Osteoblast (primary cell): ENCODE results near the gene GCNT2. TPM values are rescaled to one million over a fixed set of nuclear protein-coding genes. Genes with fewer than 3 reads are reported as not detected.
"Not testable (repeated sequence)": the region's sequence is repeated elsewhere in the genome, so short reads cannot be mapped to it uniquely, and the experiment has no call there.

ENCODE experiments used
- DNase-seq: peaks from one replicate; pipeline ENCODE4 v3.0.0; 2011; ENCODE audit warnings: low spot score, mixed read lengths; ENCODE audit not compliant: insufficient read length; ENCODE audit errors: missing footprints
- H2AFZ ChIP-seq: 2 replicates; pipeline ENCODE4 v1.6.0; 2011; ENCODE audit warnings: mild to moderate bottlenecking, low read length
- H3K27ac ChIP-seq: 2 replicates; pipeline ENCODE4 v1.5.1; 2011; ENCODE audit warnings: mild to moderate bottlenecking, low read depth, low read length, moderate library complexity
- H3K27me3 ChIP-seq: 2 replicates; pipeline ENCODE4 v1.6.0; 2012; ENCODE audit warnings: mild to moderate bottlenecking, control low read depth, inconsistent platforms, low read length, moderate library complexity; ENCODE audit not compliant: insufficient read depth
- H3K36me3 ChIP-seq: 2 replicates; pipeline ENCODE4 v1.5.1; 2011; ENCODE audit warnings: mild to moderate bottlenecking, low read length, control low read depth, moderate library complexity; ENCODE audit not compliant: insufficient read depth
- H3K4me1 ChIP-seq: 2 replicates; pipeline ENCODE4 v1.5.1; 2011; ENCODE audit warnings: mild to moderate bottlenecking, low read length, control low read depth, moderate library complexity; ENCODE audit not compliant: insufficient read depth
- H3K4me2 ChIP-seq: 2 replicates; pipeline ENCODE4 v1.6.0; 2011; ENCODE audit warnings: mild to moderate bottlenecking, low read length; ENCODE audit not compliant: insufficient read depth
- H3K4me3 ChIP-seq: fragments of 200-600 bp; sonication (generic); 3 replicates; pipeline ENCODE4 v1.5.1; 2012; ENCODE audit warnings: mild to moderate bottlenecking, low read length, inconsistent platforms; ENCODE audit not compliant: insufficient read depth
- H3K79me2 ChIP-seq: 2 replicates; pipeline ENCODE4 v1.6.0; 2012; ENCODE audit warnings: mild to moderate bottlenecking, low read length, control low read depth, inconsistent platforms; ENCODE audit not compliant: insufficient read depth
- H3K9me3 ChIP-seq: 2 replicates; pipeline ENCODE4 v1.5.1; 2011; ENCODE audit warnings: low read depth, low read length, control low read depth
- H4K20me1 ChIP-seq: 2 replicates; pipeline ENCODE4 v1.6.0; 2012; ENCODE audit warnings: mild to moderate bottlenecking, low read length, control low read depth; ENCODE audit not compliant: insufficient read depth
- CTCF ChIP-seq: IDR thresholded peaks from 2 replicates; pipeline ENCODE4 v1.5.1; 2011; ENCODE audit warnings: mild to moderate bottlenecking, low read depth, low read length, moderate library complexity; ENCODE audit errors: extremely low read depth
- total RNA-seq: library from RNA; depleted of rRNA; stranded (reverse); fragments of >200 nt; gene quantifications from 2 replicates; pipeline ENCODE4 v1.2.3, GENCODE V29; 2012

GCNT2 gene
- total RNA-seq, 1 donor, result 0.72 TPM

GRCh38 chr6:10485406-10485805 lies 35.7 kb upstream of the GCNT2 start:
- Histone ChIP-seq H3K4me3 (no peak overlapping the region), H3K27ac (no peak overlapping the region), H3K9me3 (no peaks in the 10 kb centered on the region), H3K27me3 (peaks cover 5% of the 10 kb centered on the region), H3K79me2 (no peaks in the 10 kb centered on the region), H3K4me1 (no peaks in the 10 kb centered on the region), H3K4me2 (no peak overlapping the region), H4K20me1 (no peaks in the 10 kb centered on the region), H2AFZ (no peak overlapping the region), H3K36me3 (no peaks in the 10 kb centered on the region)
- DNase-seq, result no peak
- no peak for TF ChIP-seq CTCF

GRCh38 chr6:10486215-10486614 lies 34.9 kb upstream of the GCNT2 start:
- no peak overlapping the region for H3K27ac ChIP-seq
- no peaks in the 10 kb centered on the region for H3K9me3 ChIP-seq
- H3K4me3 ChIP-seq, result no peak overlapping the region
- no peaks in the 10 kb centered on the region for H3K4me1 ChIP-seq
- no peaks in the 10 kb centered on the region for H3K79me2 ChIP-seq
- DNase-seq, result no peak
- no peaks in the 10 kb centered on the region for H4K20me1 ChIP-seq
- H3K36me3 ChIP-seq, result no peaks in the 10 kb centered on the region
- TF ChIP-seq CTCF, result no peak
- H3K27me3 ChIP-seq, result peaks cover 5% of the 10 kb centered on the region
- peak overlapping the region; percentile 70 for H2AFZ ChIP-seq
- no peak overlapping the region for H3K4me2 ChIP-seq

- H2AFZ ChIP-seq, result peak overlapping the region; percentile 70
- not testable (repeated sequence) for H3K36me3 ChIP-seq, DNase-seq, H3K9me3 ChIP-seq, H3K27me3 ChIP-seq, H3K4me1 ChIP-seq, H3K79me2 ChIP-seq, H3K27ac ChIP-seq, H4K20me1 ChIP-seq
- peak overlapping the region; percentile 23 for H3K4me2 ChIP-seq
- peak overlapping the region; percentile 35 for H3K4me3 ChIP-seq
Measured at GRCh38 chr6:10486944-10487588, 34.1 kb upstream of the GCNT2 start.

- H2AFZ ChIP-seq, result no peak overlapping the region
- no peak overlapping the region for H3K4me3 ChIP-seq
- no peak overlapping the region for H3K27ac ChIP-seq
- DNase-seq, result no peak
- H4K20me1 ChIP-seq, result no peaks in the 10 kb centered on the region
- H3K4me1 ChIP-seq, result no peaks in the 10 kb centered on the region
- peaks cover 5% of the 10 kb centered on the region for H3K27me3 ChIP-seq
- no peaks in the 10 kb centered on the region for H3K9me3 ChIP-seq
- H3K79me2 ChIP-seq, result no peaks in the 10 kb centered on the region
- H3K4me2 ChIP-seq, result no peak overlapping the region
- no peaks in the 10 kb centered on the region for H3K36me3 ChIP-seq
- TF ChIP-seq CTCF, result no peak
Measured at GRCh38 chr6:10487668-10488327, 33.4 kb upstream of the GCNT2 start.
